Endothelial cell (in vitro differentiated cells): ENCODE results near the gene DSCAML1. TPM values are rescaled to one million over a fixed set of nuclear protein-coding genes. Genes with fewer than 3 reads are reported as not detected.
A peak's percentile ranks its signal among the peaks of the same experiment; 100 is the strongest.

Experiments used
- DNase-seq: peaks from one replicate; pipeline ENCODE4 v3.0.0; 2021; ENCODE audit warnings: low spot score
- H3K27ac Mint-ChIP-seq: one replicate; pipeline ENCODE4 v1.8.0; 2021; ENCODE audit warnings: mixed read lengths, inconsistent platforms; ENCODE audit not compliant: unreplicated experiment
- H3K27me3 Mint-ChIP-seq: one replicate; pipeline ENCODE4 v1.8.0; 2021; ENCODE audit warnings: mild to moderate bottlenecking, moderate library complexity, mixed read lengths, inconsistent platforms; ENCODE audit not compliant: unreplicated experiment
- H3K36me3 Mint-ChIP-seq: one replicate; pipeline ENCODE4 v1.8.0; 2021; ENCODE audit warnings: mild to moderate bottlenecking, low read depth, mixed read lengths, inconsistent platforms; ENCODE audit not compliant: unreplicated experiment
- H3K4me1 Mint-ChIP-seq: one replicate; pipeline ENCODE4 v1.8.0; 2021; ENCODE audit warnings: mild to moderate bottlenecking, mixed read lengths, inconsistent platforms; ENCODE audit not compliant: unreplicated experiment
- H3K4me3 Mint-ChIP-seq: one replicate; pipeline ENCODE4 v1.8.0; 2021; ENCODE audit warnings: mild to moderate bottlenecking, mixed read lengths, inconsistent platforms; ENCODE audit not compliant: unreplicated experiment
- H3K9me3 Mint-ChIP-seq: one replicate; pipeline ENCODE4 v1.8.0; 2021; ENCODE audit warnings: mixed read lengths, inconsistent platforms; ENCODE audit not compliant: unreplicated experiment
- total RNA-seq: library from RNA; stranded (reverse); fragmentation: NEBNext Ultra II Directional; extraction: Animal tissue kit (Norgen Biotek cat#: 25700); gene quantifications from one replicate; pipeline ENCODE4 v1.2.1, GENCODE V29; 2021; ENCODE audit not compliant: unreplicated experiment
- TF ChIP-seq, protein P1 (sequence below): fragments of 200-600 bp; sonication (generic); IDR thresholded peaks from one replicate; pipeline ENCODE4 v1.5.0; 2021; ENCODE audit warnings: antibody characterized with exemption; ENCODE audit not compliant: unreplicated experiment

Gene DSCAML1
- total RNA-seq, 1 donor from 2014 or later, result 3.8 TPM

DNA sequence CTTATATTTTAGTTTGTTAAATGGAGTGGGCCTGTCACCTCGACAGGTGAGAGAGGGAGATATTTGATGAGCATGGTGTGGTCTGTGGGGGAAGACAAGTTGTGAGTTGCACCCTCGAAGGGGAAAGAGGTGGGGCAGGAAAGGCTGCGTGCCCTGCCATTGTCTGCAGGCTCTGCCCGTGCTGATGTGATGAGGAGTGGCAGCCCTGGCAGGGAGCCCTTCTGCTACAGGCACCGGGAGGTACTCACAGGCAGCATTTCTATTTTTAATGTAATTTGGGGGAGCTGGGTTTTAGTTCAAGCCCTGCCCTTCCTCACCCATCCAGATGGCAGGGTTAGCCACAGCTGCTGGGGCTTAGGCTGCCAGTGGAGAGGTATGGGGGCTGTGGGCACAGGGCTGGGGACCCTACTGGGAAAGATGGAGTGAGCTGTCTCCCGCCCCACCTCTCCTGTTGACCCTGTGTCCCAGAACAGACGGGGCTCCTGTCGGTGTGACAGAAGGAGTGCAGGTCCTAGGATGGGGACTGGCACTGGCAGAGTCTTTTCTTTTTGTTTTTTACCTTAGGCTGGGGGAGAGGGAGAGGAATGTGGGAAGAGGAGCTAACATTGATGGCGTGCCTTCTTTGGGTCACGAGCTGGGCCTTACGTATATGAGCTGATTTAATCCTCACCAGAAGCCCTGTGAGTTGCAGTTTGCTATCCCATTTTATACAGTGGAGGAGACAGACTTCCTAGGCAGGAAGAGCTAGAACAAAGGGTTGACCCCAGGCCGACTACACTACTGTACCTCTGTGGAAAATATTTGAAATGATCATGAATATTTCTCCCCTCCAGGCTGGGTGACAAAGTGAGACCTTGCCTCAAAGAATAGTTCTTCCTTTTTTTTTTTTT lies 417.8 kb downstream of the DSCAML1 start:
- H3K4me3 Mint-ChIP-seq, result no peak overlapping the region
- DNase-seq, result no peak
- H3K27ac Mint-ChIP-seq, result peak overlapping the region; percentile 95

More for the DNA sequence above, 417.8 kb downstream of the DSCAML1 start:
- TF ChIP-seq, protein P1, sequence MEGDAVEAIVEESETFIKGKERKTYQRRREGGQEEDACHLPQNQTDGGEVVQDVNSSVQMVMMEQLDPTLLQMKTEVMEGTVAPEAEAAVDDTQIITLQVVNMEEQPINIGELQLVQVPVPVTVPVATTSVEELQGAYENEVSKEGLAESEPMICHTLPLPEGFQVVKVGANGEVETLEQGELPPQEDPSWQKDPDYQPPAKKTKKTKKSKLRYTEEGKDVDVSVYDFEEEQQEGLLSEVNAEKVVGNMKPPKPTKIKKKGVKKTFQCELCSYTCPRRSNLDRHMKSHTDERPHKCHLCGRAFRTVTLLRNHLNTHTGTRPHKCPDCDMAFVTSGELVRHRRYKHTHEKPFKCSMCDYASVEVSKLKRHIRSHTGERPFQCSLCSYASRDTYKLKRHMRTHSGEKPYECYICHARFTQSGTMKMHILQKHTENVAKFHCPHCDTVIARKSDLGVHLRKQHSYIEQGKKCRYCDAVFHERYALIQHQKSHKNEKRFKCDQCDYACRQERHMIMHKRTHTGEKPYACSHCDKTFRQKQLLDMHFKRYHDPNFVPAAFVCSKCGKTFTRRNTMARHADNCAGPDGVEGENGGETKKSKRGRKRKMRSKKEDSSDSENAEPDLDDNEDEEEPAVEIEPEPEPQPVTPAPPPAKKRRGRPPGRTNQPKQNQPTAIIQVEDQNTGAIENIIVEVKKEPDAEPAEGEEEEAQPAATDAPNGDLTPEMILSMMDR, result no peak
- Mint-ChIP-seq H3K9me3 (no peaks in the 10 kb centered on the region), H3K27me3 (peaks cover 9% of the 10 kb centered on the region), H3K36me3 (peaks cover 27% of the 10 kb centered on the region), H3K4me1 (peaks cover 20% of the 10 kb centered on the region)

Other genes starting within 250 kb of the DSCAML1 start
- gene FXYD2, start 27.5 kb upstream of the DSCAML1 start, total RNA-seq, result not detected
- 18.1 TPM for gene FXYD6, start 79.4 kb upstream of the DSCAML1 start, total RNA-seq
- gene TMPRSS13, start 132.2 kb upstream of the DSCAML1 start, total RNA-seq, result 1.8 TPM
- 0.82 TPM for gene IL10RA, start 189.2 kb upstream of the DSCAML1 start, total RNA-seq